Caco-2 (cell line): ENCODE data around the gene XRCC4. TPM values are rescaled to one million over a fixed set of nuclear protein-coding genes. Genes with fewer than 3 reads are reported as not detected.
"Not testable (repeated sequence)": the region's sequence is repeated elsewhere in the genome, so short reads cannot be mapped to it uniquely, and the experiment has no call there.

Experiments
- BruUV-seq: library from RNA; stranded (reverse); fragments of 400-500 nt; replicated peaks from 2 replicates; lab custom pipeline; 2021; lab: Mats Ljungman, UMichigan
- CTCF ChIA-PET: fragments of 300-600 bp; sonication (Branson Sonifier 250); formaldehyde crosslinking; loops from one replicate; lab custom pipeline; 2022; ENCODE audit warnings: antibody characterized with exemption; lab: Charles Lee
- POLR2A ChIA-PET: fragments of 300-600 bp; sonication (Branson Sonifier 250); formaldehyde crosslinking; loops from one replicate; lab custom pipeline; 2022; ENCODE audit warnings: antibody characterized with exemption; lab: Charles Lee
- DNase-seq, 2 experiments: peaks; one replicate each; pipeline versions ENCODE4 v3.0.0 to v3.0.0-alpha.2; 2020 to 2022
- H3K27me3 ChIP-seq: replicated peaks from 2 replicates; pipeline ENCODE4 v1.6.0; 2011; ENCODE audit warnings: low read length; ENCODE audit not compliant: control insufficient read depth, insufficient read depth
- H3K36me3 ChIP-seq: 2 replicates; pipeline ENCODE4 v1.5.1; 2011; ENCODE audit warnings: low read length; ENCODE audit not compliant: control insufficient read depth, insufficient read depth
- H3K4me1 ChIP-seq: fragments of 250-450 bp; sonication (Bioruptor Pico); 2 replicates; pipeline ENCODE4 v1.5.1; 2020; ENCODE audit warnings: mild to moderate bottlenecking
- H3K4me3 ChIP-seq: 2 replicates; pipeline ENCODE4 v1.5.1; 2011; ENCODE audit warnings: low read depth, mild to moderate bottlenecking, control low read depth, low read length
- H3K9me3 ChIP-seq: fragments of 250-450 bp; sonication (Bioruptor Pico); 2 replicates; pipeline ENCODE4 v1.5.1; 2020; ENCODE audit warnings: mild to moderate bottlenecking, moderate library complexity
- H3K27ac Mint-ChIP-seq: one replicate; pipeline ENCODE4 v1.8.0; 2022; ENCODE audit warnings: mixed read lengths; ENCODE audit not compliant: unreplicated experiment
- H3K27me3 Mint-ChIP-seq: one replicate; pipeline ENCODE4 v1.8.0; 2022; ENCODE audit warnings: mixed read lengths; ENCODE audit not compliant: insufficient read depth, unreplicated experiment
- H3K36me3 Mint-ChIP-seq: one replicate; pipeline ENCODE4 v1.8.0; 2022; ENCODE audit warnings: mild to moderate bottlenecking, mixed read lengths; ENCODE audit not compliant: insufficient read depth, unreplicated experiment
- H3K4me1 Mint-ChIP-seq: one replicate; pipeline ENCODE4 v1.8.0; 2022; ENCODE audit warnings: low read depth, mixed read lengths; ENCODE audit not compliant: unreplicated experiment
- H3K4me3 Mint-ChIP-seq: one replicate; pipeline ENCODE4 v1.8.0; 2022; ENCODE audit warnings: mild to moderate bottlenecking, moderate library complexity, mixed read lengths; ENCODE audit not compliant: unreplicated experiment
- H3K9me3 Mint-ChIP-seq: one replicate; pipeline ENCODE4 v1.8.0; 2022; ENCODE audit warnings: mixed read lengths; ENCODE audit not compliant: unreplicated experiment
- CTCF ChIP-seq, 2 experiments: fragments of 200-600 bp in 1 of 2; IDR thresholded peaks; 1 replicate in 1 of 2; 2 replicates in 1 of 2; pipeline versions ENCODE4 v1.5.1 to v1.8.0; 2011 to 2022; ENCODE audit warnings: antibody characterized with exemption in 1 of 2, control low read depth in 1 of 2, inconsistent platforms in 1 of 2, low read depth in 1 of 2, low read length in 1 of 2, mild to moderate bottlenecking in 1 of 2, moderate library complexity in 1 of 2; ENCODE audit not compliant: insufficient read depth in 1 of 2, severe bottlenecking in 1 of 2, unreplicated experiment in 1 of 2
- intact Hi-C: fragments of 100-400 bp; cut with micrococcal nuclease; formaldehyde crosslinking; loops from one replicate; pipeline ENCODE4 v1.10.0; 2022; ENCODE audit not compliant: unreplicated experiment
- total RNA-seq: library from RNA; stranded (reverse); gene quantifications from 2 replicates; pipeline ENCODE4 v1.2.3, GENCODE V29; 2022

The XRCC4 gene
- total RNA-seq, 1 experiment from 2014 or later: 13.0 TPM

- TF ChIP-seq CTCF (IDR thresholded peaks at IDR 0.05; ENCODE audit: insufficient read depth in 1 of 2, low read depth in 1 of 2, low read length in 1 of 2, severe bottlenecking in 1 of 2, unreplicated experiment in 1 of 2): no peak
- Mint-ChIP-seq H3K36me3 (no peaks in the 10 kb centered on the region), H3K27me3 (no peaks in the 10 kb centered on the region), H3K4me3 (no peak overlapping the region), H3K27ac (no peak overlapping the region), H3K9me3 (no peaks in the 10 kb centered on the region), H3K4me1 (peaks cover 5% of the 10 kb centered on the region)
- ChIA-PET CTCF (no interaction called here), POLR2A (no interaction called here)
- no peaks in the 10 kb centered on the region for H3K27me3 ChIP-seq
- intact Hi-C loops: loop anchor here (10.0 kb wide), 1 partner anchor 311 kb away; no protein-coding TSS in a partner anchor
- no peak for DNase-seq
- H3K4me3 ChIP-seq: no peak overlapping the region
- H3K4me1 ChIP-seq: peaks cover 7% of the 10 kb centered on the region; the same call in 1 of the 2 replicates
- no TSS peak for BruUV-seq
- H3K9me3 ChIP-seq: no peaks in the 10 kb centered on the region
- no peaks in the 10 kb centered on the region for H3K36me3 ChIP-seq
Measured at GRCh38 chr5:83253720-83254119, 176.4 kb downstream of the XRCC4 start.

DNA sequence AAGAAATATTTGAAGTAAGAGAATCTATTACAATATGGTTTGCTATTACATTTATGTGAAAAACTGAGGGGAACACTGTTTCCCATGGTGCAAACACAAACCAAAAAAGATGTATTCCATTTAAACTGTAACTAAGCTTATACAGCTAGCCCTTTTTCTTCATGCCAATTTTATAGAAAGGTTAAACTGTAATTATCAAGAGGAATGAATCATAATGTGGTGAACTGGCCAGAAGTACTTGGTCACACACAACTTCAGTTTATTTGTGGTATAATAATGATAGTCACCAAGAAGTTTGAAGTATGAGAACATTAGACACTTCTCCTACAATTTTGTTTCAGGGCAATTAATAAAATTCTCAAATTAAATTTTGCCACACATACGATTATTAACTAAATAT is 177.9 kb downstream of the XRCC4 start:
- CTCF ChIA-PET: no interaction called here
- intact Hi-C loops: loop anchor here (10.0 kb wide), 1 partner anchor 310 kb away; no protein-coding TSS in a partner anchor
- DNase-seq: no peak

DNA sequence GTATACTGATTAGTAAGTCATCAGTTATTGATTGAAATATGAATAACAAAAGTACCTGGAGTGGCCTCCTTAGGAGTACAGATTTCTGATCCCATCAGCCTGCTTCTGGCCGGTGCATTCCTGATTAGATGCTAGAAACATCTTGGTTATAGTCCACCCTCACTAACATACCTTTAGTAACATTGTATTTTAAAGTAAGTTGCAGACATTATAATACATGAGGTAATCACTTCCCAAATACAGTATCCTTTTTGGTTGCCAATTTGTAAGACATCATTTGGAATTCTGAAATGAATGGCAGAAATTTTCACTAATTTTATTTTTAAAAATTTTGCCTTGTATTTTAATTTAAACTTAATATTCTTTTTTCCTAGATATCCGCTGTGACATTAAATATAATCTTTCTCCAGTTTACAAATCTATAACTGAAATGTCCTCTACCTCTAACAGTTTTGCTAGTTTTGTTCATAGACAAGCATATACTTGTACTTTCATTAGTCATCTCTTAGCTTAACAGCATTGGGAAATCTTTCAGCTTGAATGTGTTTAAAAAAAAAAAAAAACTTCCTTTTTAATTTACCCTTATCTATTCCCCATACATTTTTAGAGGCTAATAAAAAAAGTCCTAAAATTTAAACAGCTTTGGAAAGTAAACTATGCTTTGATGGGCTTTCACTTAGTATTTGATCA is 178.9 kb downstream of the XRCC4 start:
- BruUV-seq: no TSS peak
- H3K4me1 ChIP-seq: peaks cover 7% of the 10 kb centered on the region; the same call in 1 of the 2 replicates

More for the DNA sequence above, 177.9 kb downstream of the XRCC4 start:
- H3K9me3 ChIP-seq: no peaks in the 10 kb centered on the region
- POLR2A ChIA-PET: no interaction called here
- Mint-ChIP-seq H3K4me3 (no peak overlapping the region), H3K36me3 (no peaks in the 10 kb centered on the region), H3K9me3 (no peaks in the 10 kb centered on the region), H3K4me1 (peaks cover 5% of the 10 kb centered on the region), H3K27me3 (no peaks in the 10 kb centered on the region), H3K27ac (no peak overlapping the region)
- H3K4me3 ChIP-seq: no peak overlapping the region
- H3K36me3 ChIP-seq: no peaks in the 10 kb centered on the region
- TF ChIP-seq CTCF (IDR thresholded peaks at IDR 0.05; ENCODE audit: insufficient read depth in 1 of 2, low read depth in 1 of 2, low read length in 1 of 2, severe bottlenecking in 1 of 2, unreplicated experiment in 1 of 2): no peak
- H3K27me3 ChIP-seq: no peaks in the 10 kb centered on the region
- H3K4me1 ChIP-seq: peaks cover 7% of the 10 kb centered on the region; the same call in 1 of the 2 replicates
- no TSS peak for BruUV-seq

DNA sequence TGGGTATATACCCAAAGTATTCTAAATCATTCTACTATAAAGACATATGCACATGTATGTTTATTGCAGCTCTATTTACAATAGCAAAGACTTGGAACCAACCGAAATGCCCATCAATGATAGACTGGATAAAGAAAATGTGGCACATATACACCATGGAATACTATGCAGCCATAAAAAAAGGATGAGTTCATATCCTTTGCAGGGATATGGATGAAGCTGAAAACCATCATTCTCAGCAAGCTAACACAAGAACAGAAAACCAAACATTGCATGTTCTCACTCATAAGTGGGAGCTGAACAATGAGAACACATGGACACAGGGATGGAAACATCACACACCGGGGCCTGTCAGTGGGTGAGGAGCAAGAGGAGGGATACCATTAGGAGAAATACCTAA is 180.3 kb downstream of the XRCC4 start:
- H3K36me3 Mint-ChIP-seq, H3K27ac Mint-ChIP-seq, H3K36me3 ChIP-seq, H3K4me3 ChIP-seq, BruUV-seq, H3K4me1 ChIP-seq, H3K9me3 ChIP-seq, H3K4me3 Mint-ChIP-seq, H3K27me3 Mint-ChIP-seq, H3K27me3 ChIP-seq, DNase-seq, POLR2A ChIA-PET, H3K4me1 Mint-ChIP-seq, CTCF ChIA-PET, H3K9me3 Mint-ChIP-seq: not testable (repeated sequence)
- intact Hi-C loops: loop anchor here (10.0 kb wide), 1 partner anchor 307 kb away; no protein-coding TSS in a partner anchor

More for the DNA sequence above, 178.9 kb downstream of the XRCC4 start:
- no peaks in the 10 kb centered on the region for H3K9me3 Mint-ChIP-seq
- no peak overlapping the region for H3K4me3 ChIP-seq
- intact Hi-C loops: loop anchor here (10.0 kb wide), 1 partner anchor 309 kb away; no protein-coding TSS in a partner anchor
- H3K4me3 Mint-ChIP-seq: no peak overlapping the region
- CTCF ChIA-PET: interaction anchor here (0.6 kb wide), 1 partner anchor 78 kb away, joined by 6 read pairs; no protein-coding TSS in a partner anchor
- DNase-seq: no peak
- no peaks in the 10 kb centered on the region for H3K36me3 ChIP-seq
- H3K27ac Mint-ChIP-seq: no peak overlapping the region
- no peaks in the 10 kb centered on the region for H3K9me3 ChIP-seq
- TF ChIP-seq CTCF (IDR thresholded peaks at IDR 0.05; ENCODE audit: insufficient read depth in 1 of 2, low read depth in 1 of 2, low read length in 1 of 2, severe bottlenecking in 1 of 2, unreplicated experiment in 1 of 2): no peak
- H3K27me3 Mint-ChIP-seq: no peaks in the 10 kb centered on the region
- H3K27me3 ChIP-seq: no peaks in the 10 kb centered on the region
- H3K4me1 Mint-ChIP-seq: peaks cover 5% of the 10 kb centered on the region
- POLR2A ChIA-PET: interaction anchor here (0.6 kb wide), 1 partner anchor 101 kb away, joined by 4 read pairs; no protein-coding TSS in a partner anchor
- no peaks in the 10 kb centered on the region for H3K36me3 Mint-ChIP-seq
